Right kidney (tissue), 1 donor: ENCODE measurements around the gene NIP7.
A peak's percentile ranks its signal among the peaks of the same experiment; 100 is the strongest.
"Not testable (repeated sequence)": the region's sequence is repeated elsewhere in the genome, so short reads cannot be mapped to it uniquely, and the experiment has no call there.

Source experiments
- DNase-seq: peaks from one replicate; pipeline ENCODE4 v3.0.0-alpha.2; 2016

The NIP7 gene

GRCh38 chr16:69340095-69340644, 598 bp downstream of the NIP7 start:
- no peak for DNase-seq

DNA sequence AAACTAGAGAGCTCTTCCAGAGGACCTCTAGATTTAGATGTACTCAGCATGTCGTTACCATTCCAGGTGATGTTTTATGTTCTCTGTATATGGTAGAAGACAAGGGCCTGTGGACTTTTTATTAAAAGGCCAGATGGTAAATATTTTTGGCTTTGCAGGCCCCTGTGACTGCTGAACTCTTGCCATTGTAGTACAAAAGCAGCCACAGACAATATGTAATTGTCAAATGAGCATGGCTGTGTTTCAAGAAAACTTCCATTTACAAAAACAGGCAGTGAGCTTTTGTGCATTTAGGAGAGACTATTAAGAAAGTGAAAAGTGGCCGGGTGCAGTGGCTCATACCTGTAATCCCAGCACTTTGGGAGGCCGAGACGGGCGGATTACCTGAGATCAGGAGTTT, 4.6 kb downstream of the NIP7 start:
- no peak for DNase-seq

GRCh38 chr16:69345923-69346322, 6.4 kb downstream of the NIP7 start:
- no peak for DNase-seq

GRCh38 chr16:69346683-69347082, 7.1 kb downstream of the NIP7 start:
- no peak for DNase-seq

GRCh38 chr16:69348222-69348621, 8.7 kb downstream of the NIP7 start:
- DNase-seq, result no peak

DNA sequence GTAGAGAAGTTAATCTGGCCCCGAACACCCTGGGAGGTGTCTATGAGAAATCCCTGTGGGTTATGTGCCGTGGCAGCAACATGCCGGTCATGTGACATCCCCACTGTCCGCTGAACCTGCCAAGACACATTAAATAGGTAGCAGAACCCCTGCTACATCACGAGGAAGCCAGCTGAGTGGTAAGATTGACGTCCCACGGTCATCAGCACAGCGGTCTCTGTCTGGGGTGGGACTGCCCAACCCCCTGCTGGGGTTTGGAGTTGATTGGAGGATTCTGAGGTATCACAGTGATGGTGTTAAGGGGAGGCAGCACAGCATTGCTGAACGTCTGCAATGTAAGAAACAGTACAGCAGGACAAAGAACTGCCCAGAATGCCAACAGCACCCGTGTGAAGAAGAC, 10.0 kb downstream of the NIP7 start:
- DNase-seq, result no peak

DNA sequence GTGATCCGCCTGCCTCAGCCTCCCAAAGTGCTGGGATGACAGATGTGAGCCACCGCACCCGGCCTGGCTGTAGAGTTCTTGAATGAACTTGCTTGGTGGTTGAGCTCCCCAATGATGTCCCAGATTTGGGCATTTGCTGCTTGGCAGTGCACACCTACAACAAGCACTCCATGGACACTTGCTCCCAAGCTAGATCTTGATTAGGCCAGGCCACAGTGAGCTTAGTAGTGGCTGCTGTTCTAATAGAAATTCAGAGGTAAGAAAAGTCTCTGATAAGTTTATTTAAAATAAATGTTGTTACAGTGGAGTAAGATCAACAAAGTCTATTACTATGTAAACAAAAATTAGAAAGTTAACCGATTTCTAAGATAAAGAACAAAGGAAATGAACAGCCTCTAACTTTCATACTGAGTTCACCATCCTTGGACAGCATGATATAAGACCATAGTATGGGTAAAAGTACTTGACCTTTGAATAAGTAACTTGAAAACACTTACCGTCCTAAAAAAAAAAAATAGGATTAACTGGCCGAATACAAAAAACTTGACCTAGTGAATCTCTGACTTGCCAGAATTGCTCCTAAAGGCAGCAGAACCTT, 11.1 kb downstream of the NIP7 start:
- DNase-seq, result no peak

- DNase-seq, result peak; percentile 13
Observed at GRCh38 chr16:69351309-69352027, 11.9 kb downstream of the NIP7 start, which contains the start of gene TMED6. Gene TMED6, minus strand, starts transcription at chr16:69351786. Its CDS starts 33 bp downstream, at chr16:69351753.

DNA sequence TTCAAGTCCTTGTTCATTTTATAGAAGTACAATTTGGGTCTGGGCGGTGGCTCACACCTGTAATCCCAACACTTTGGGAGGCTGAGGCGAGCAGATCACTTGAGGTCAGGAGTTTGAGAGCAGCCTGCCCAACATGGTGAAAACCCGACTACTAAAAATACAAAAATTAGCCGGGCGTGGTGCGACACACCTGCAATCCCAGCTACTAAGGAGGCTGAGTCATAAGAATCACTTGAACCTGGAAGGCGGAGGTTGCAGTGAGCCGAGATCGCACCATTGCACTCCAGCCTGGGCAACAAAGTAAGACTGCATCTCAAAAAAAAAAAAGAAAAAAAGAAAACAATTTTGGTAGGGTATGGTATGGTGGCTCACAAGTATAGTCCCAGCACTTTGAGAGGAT, 20.5 kb downstream of the NIP7 start:
- DNase-seq, result not testable (repeated sequence)

GRCh38 chr16:69363281-69363717, 23.7 kb downstream of the NIP7 start:
- DNase-seq, result no peak

- no peak for DNase-seq
Observed at GRCh38 chr16:69364088-69364487, 24.5 kb downstream of the NIP7 start.

GRCh38 chr16:69365901-69366300, 26.3 kb downstream of the NIP7 start:
- DNase-seq, result no peak

GRCh38 chr16:69366431-69366830, 26.9 kb downstream of the NIP7 start:
- DNase-seq, result no peak

- no peak for DNase-seq
Observed at GRCh38 chr16:69367980-69368379, 28.4 kb downstream of the NIP7 start.

GRCh38 chr16:69368866-69369265, 29.3 kb downstream of the NIP7 start:
- no peak for DNase-seq

DNA sequence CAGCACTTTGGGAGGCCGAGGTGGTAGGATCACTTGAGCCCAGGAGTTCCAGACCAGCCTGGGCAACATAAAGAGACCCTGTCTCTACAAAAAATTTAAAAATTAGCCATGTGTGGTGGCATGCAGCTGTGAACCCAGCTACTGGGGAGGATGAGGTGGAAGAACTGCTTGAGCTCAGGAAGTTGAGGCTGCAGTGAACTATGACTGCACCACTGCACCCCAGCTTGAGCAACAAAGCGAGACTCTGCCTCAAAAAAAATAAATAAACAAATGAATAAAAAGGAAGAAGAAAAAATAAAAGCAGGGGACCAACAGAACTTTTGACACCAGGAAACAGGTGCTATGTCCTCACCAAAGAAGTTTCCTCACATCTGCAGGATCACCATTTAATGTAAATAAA, 32.0 kb downstream of the NIP7 start:
- DNase-seq, result no peak

- DNase-seq, result no peak
Observed at GRCh38 chr16:69373019-69373418, 33.4 kb downstream of the NIP7 start.

DNA sequence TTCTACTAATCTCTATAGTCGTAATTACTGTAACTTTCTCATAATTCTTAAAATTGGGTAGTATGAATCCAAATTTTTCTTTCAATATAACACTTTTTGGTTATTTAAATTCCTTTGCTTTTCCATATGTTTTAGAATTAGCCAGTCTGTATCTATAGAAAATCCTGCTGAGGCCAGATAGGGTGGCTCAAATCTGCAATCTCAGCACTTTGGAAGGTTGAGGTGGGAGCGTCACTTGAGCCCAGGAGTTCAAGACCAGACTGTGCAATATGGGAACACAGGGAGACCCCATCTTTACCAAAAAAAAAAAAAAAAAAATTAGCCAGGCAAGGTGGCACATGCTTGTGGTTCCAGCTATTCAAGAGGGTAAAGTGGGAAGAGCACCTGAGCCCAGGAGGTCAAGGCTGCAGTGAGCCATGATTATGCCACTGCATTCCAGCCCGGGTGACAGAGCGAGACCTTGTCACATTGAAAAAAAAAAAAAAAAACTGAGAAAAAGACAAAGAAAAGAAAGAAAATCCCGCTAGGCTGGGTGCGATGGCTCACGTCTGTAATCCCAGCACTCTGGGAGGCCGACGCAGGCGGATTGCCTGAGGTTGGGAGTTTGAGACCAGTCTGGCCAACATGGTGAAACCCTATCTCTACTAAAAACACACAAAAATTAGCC, 37.0 kb downstream of the NIP7 start:
- no peak for DNase-seq

DNA sequence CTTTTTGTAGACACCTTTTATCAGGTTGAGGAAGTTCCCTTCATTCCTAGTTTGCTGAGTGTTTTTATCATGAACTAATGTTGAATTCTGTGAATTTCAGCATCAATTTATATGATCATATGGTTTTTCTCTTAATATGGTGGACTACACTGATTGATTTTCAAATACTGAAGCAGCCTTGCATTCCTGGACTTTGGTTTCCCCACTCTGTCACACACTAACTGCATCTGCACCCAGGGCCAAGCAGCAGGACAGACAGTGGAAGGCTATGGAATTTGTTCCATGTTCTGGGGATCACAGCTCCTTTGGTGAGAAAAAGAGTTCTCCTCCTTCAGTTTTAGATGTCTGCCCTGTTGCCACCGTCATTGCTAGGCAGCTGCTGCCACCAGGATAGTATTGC, 38.5 kb downstream of the NIP7 start:
- no peak for DNase-seq

DNA sequence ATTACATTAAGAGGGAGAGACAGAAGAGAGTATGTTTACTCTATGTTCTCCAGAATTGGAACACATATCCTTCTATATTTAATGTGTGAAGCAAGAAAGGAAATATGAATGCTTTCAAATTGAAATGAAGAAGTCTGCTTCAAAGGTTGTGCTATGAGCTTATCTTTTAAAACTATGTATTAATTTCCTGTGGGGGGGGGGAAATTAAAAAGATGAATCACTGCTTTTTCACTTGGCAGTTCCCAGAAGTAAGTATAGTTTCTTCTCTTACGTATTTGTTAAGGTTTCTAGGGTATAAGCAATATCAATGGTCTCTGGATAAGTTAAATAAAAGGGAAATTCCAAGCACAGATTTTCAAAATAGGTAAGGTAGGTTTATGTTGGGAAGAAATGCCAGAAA, 39.2 kb downstream of the NIP7 start:
- no peak for DNase-seq

GRCh38 chr16:69381231-69381630, 41.7 kb downstream of the NIP7 start:
- no peak for DNase-seq

DNA sequence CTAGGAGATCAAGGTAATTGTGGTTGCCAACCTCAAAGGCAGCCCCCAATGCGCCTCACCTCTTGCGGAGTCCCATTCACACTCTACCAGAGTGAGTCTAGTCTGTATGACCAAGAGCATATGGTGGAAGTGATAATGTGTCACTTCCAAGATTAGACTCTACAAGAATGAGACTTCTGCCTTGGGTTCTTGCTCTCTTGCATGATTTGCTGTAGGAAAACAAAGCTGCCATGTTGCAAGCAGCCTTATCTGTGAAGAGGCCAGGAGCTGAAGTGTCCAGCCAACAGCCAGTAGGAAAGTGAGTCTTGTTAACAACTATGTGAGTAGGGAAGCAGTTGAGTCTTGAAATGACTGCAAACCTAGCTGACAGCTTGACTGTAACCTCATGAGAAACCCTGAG, 42.8 kb downstream of the NIP7 start:
- DNase-seq, result no peak

DNA sequence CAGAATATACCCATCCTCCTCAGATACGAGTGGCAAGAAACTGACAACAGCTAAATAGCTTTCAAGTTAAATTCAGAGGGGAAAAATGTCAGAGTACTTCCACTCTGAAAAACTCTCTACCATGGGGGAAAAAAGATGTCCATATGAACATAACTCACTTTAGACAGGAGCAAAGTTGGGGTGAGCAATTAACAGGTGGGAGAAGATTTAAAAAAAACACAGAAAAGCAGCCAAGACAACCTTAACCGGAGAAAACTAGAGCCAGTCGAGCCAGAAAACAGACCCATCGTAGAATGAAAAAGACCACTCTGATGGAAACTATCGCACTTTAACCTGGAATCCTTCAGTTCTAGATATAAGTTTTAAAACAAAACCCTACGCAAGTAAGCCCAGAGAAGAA, 45.4 kb downstream of the NIP7 start:
- DNase-seq, result no peak
